ENCODE data around the gene OR4D5.

DNA sequence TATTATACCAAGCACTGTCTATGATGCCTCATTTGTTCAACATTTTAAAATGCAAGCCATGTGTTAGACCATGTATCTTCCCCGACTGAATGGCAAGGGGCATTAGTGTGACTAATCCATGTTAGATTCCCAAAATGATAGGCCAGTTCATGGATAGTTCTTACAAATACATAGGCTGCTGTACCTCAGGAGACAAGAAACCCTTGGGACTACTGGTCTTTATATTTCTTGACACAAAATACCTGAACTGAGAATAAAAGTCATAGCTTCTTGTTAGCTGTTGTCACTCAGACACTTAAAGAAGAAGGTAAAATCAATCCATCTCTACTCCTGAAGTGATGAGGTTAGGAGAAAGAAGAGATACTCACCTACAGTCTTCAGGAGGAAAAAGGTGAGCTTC is 37.5 kb upstream of the OR4D5 start, which contains the start of gene OR8D4:
- TF ChIP-seq, protein P1, sequence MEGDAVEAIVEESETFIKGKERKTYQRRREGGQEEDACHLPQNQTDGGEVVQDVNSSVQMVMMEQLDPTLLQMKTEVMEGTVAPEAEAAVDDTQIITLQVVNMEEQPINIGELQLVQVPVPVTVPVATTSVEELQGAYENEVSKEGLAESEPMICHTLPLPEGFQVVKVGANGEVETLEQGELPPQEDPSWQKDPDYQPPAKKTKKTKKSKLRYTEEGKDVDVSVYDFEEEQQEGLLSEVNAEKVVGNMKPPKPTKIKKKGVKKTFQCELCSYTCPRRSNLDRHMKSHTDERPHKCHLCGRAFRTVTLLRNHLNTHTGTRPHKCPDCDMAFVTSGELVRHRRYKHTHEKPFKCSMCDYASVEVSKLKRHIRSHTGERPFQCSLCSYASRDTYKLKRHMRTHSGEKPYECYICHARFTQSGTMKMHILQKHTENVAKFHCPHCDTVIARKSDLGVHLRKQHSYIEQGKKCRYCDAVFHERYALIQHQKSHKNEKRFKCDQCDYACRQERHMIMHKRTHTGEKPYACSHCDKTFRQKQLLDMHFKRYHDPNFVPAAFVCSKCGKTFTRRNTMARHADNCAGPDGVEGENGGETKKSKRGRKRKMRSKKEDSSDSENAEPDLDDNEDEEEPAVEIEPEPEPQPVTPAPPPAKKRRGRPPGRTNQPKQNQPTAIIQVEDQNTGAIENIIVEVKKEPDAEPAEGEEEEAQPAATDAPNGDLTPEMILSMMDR (conservative IDR thresholded peaks at IDR 0.05; ENCODE audit: low read length) = no peak
- no peak for TF ChIP-seq EZH2phosphoT487 (IDR thresholded peaks at IDR 0.05; ENCODE audit: borderline replicate concordance)

All from Loucy (cell line).